ENCODE measurements around the gene SPATS2L.

DNA sequence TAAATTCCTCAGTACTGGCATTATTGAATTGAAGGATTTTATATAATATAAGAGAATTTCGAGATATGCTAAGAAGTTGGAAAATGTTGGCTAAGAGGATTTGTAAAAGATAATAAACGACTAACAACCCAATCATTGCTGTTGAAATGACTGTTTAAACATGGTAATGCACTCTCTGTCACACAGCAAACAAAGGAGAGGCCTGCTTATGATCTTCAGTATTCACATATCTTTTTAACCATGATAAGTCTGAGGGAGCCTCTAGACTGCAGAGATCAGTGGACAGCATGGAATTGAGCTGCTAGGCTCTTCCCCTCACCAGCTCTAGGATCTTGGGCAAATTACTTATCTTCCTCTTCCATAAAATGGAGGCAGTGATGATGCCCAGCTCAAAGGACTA is 200.7 kb downstream of the SPATS2L start:
- TF ChIP-seq, protein P1, sequence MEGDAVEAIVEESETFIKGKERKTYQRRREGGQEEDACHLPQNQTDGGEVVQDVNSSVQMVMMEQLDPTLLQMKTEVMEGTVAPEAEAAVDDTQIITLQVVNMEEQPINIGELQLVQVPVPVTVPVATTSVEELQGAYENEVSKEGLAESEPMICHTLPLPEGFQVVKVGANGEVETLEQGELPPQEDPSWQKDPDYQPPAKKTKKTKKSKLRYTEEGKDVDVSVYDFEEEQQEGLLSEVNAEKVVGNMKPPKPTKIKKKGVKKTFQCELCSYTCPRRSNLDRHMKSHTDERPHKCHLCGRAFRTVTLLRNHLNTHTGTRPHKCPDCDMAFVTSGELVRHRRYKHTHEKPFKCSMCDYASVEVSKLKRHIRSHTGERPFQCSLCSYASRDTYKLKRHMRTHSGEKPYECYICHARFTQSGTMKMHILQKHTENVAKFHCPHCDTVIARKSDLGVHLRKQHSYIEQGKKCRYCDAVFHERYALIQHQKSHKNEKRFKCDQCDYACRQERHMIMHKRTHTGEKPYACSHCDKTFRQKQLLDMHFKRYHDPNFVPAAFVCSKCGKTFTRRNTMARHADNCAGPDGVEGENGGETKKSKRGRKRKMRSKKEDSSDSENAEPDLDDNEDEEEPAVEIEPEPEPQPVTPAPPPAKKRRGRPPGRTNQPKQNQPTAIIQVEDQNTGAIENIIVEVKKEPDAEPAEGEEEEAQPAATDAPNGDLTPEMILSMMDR (CRISPR knock-in tag; IDR thresholded peaks at IDR 0.05): no peak
- TF ChIP-seq EP300 (IDR thresholded peaks at IDR 0.05; ENCODE audit: low read depth in 2 of 2, low read length in 2 of 2) (no peak), EP300 (CRISPR knock-in tag; IDR thresholded peaks at IDR 0.05; ENCODE audit: borderline replicate concordance) (no peak), NFIC (IDR thresholded peaks at IDR 0.05; ENCODE audit: low read length) (no peak), KLF16 (CRISPR knock-in tag; IDR thresholded peaks at IDR 0.05) (no peak), ZNF530 (CRISPR knock-in tag; IDR thresholded peaks at IDR 0.05; ENCODE audit: low read depth) (no peak), CEBPB (IDR thresholded peaks at IDR 0.05; ENCODE audit: borderline replicate concordance, low read depth, low read length) (no peak), HNRNPL (IDR thresholded peaks at IDR 0.05; ENCODE audit: low read depth, low read length) (no peak), ZNF761 (CRISPR knock-in tag; conservative IDR thresholded peaks at IDR 0.05) (no peak)
- TF ChIP-seq, protein P2, sequence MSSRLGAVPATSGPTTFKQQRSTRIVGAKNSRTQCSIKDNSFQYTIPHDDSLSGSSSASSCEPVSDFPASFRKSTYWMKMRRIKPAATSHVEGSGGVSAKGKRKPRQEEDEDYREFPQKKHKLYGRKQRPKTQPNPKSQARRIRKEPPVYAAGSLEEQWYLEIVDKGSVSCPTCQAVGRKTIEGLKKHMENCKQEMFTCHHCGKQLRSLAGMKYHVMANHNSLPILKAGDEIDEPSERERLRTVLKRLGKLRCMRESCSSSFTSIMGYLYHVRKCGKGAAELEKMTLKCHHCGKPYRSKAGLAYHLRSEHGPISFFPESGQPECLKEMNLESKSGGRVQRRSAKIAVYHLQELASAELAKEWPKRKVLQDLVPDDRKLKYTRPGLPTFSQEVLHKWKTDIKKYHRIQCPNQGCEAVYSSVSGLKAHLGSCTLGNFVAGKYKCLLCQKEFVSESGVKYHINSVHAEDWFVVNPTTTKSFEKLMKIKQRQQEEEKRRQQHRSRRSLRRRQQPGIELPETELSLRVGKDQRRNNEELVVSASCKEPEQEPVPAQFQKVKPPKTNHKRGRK (CRISPR knock-in tag; IDR thresholded peaks at IDR 0.05): no peak
- TF ChIP-seq, protein P3, sequence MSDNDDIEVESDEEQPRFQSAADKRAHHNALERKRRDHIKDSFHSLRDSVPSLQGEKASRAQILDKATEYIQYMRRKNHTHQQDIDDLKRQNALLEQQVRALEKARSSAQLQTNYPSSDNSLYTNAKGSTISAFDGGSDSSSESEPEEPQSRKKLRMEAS (IDR thresholded peaks at IDR 0.05): no peak
